Osteoblast (primary cell): ENCODE data around the gene ACOT7. TPM values are rescaled to one million over a fixed set of nuclear protein-coding genes. Genes with fewer than 3 reads are reported as not detected.

ENCODE experiments used
- DNase-seq: peaks from one replicate; pipeline ENCODE4 v3.0.0; 2011; ENCODE audit warnings: low spot score, mixed read lengths; ENCODE audit not compliant: insufficient read length; ENCODE audit errors: missing footprints
- H2AFZ ChIP-seq: 2 replicates; pipeline ENCODE4 v1.6.0; 2011; ENCODE audit warnings: mild to moderate bottlenecking, low read length
- H3K27ac ChIP-seq: 2 replicates; pipeline ENCODE4 v1.5.1; 2011; ENCODE audit warnings: mild to moderate bottlenecking, low read depth, low read length, moderate library complexity
- H3K27me3 ChIP-seq: 2 replicates; pipeline ENCODE4 v1.6.0; 2012; ENCODE audit warnings: mild to moderate bottlenecking, control low read depth, inconsistent platforms, low read length, moderate library complexity; ENCODE audit not compliant: insufficient read depth
- H3K36me3 ChIP-seq: 2 replicates; pipeline ENCODE4 v1.5.1; 2011; ENCODE audit warnings: mild to moderate bottlenecking, low read length, control low read depth, moderate library complexity; ENCODE audit not compliant: insufficient read depth
- H3K4me1 ChIP-seq: 2 replicates; pipeline ENCODE4 v1.5.1; 2011; ENCODE audit warnings: mild to moderate bottlenecking, low read length, control low read depth, moderate library complexity; ENCODE audit not compliant: insufficient read depth
- H3K4me2 ChIP-seq: 2 replicates; pipeline ENCODE4 v1.6.0; 2011; ENCODE audit warnings: mild to moderate bottlenecking, low read length; ENCODE audit not compliant: insufficient read depth
- H3K4me3 ChIP-seq: fragments of 200-600 bp; sonication (generic); 3 replicates; pipeline ENCODE4 v1.5.1; 2012; ENCODE audit warnings: mild to moderate bottlenecking, low read length, inconsistent platforms; ENCODE audit not compliant: insufficient read depth
- H3K79me2 ChIP-seq: 2 replicates; pipeline ENCODE4 v1.6.0; 2012; ENCODE audit warnings: mild to moderate bottlenecking, low read length, control low read depth, inconsistent platforms; ENCODE audit not compliant: insufficient read depth
- H3K9me3 ChIP-seq: 2 replicates; pipeline ENCODE4 v1.5.1; 2011; ENCODE audit warnings: low read depth, low read length, control low read depth
- H4K20me1 ChIP-seq: 2 replicates; pipeline ENCODE4 v1.6.0; 2012; ENCODE audit warnings: mild to moderate bottlenecking, low read length, control low read depth; ENCODE audit not compliant: insufficient read depth
- CTCF ChIP-seq: IDR thresholded peaks from 2 replicates; pipeline ENCODE4 v1.5.1; 2011; ENCODE audit warnings: mild to moderate bottlenecking, low read depth, low read length, moderate library complexity; ENCODE audit errors: extremely low read depth
- total RNA-seq: library from RNA; depleted of rRNA; stranded (reverse); fragments of >200 nt; gene quantifications from 2 replicates; pipeline ENCODE4 v1.2.3, GENCODE V29; 2012

Gene ACOT7
- total RNA-seq, 1 donor: 10.9 TPM

- Histone ChIP-seq H3K4me2 (no peak overlapping the region), H3K4me3 (no peak overlapping the region), H2AFZ (no peak overlapping the region), H3K27me3 (no peaks in the 10 kb centered on the region), H3K4me1 (no peaks in the 10 kb centered on the region), H3K36me3 (no peaks in the 10 kb centered on the region), H4K20me1 (no peaks in the 10 kb centered on the region), H3K27ac (no peak overlapping the region), H3K9me3 (no peaks in the 10 kb centered on the region), H3K79me2 (no peaks in the 10 kb centered on the region)
- TF ChIP-seq CTCF: no peak
- no peak for DNase-seq
Measured at GRCh38 chr1:6300342-6301048, 93.1 kb downstream of the ACOT7 start.

- Histone ChIP-seq H3K36me3 (no peaks in the 10 kb centered on the region), H4K20me1 (no peaks in the 10 kb centered on the region), H3K27me3 (no peaks in the 10 kb centered on the region), H3K27ac (no peak overlapping the region), H3K4me2 (no peak overlapping the region), H2AFZ (no peak overlapping the region), H3K79me2 (no peaks in the 10 kb centered on the region), H3K4me1 (no peaks in the 10 kb centered on the region), H3K9me3 (no peaks in the 10 kb centered on the region), H3K4me3 (no peak overlapping the region)
- no peak for TF ChIP-seq CTCF
- no peak for DNase-seq
Measured at GRCh38 chr1:6299557-6300165, 93.9 kb downstream of the ACOT7 start.

- no peaks in the 10 kb centered on the region for H3K9me3 ChIP-seq
- H2AFZ ChIP-seq: no peak overlapping the region
- no peak overlapping the region for H3K4me2 ChIP-seq
- peaks cover under 1% of the 10 kb centered on the region for H3K36me3 ChIP-seq
- no peak for DNase-seq
- H3K79me2 ChIP-seq: no peaks in the 10 kb centered on the region
- no peak overlapping the region for H3K27ac ChIP-seq
- no peaks in the 10 kb centered on the region for H3K4me1 ChIP-seq
- no peak for TF ChIP-seq CTCF
- no peaks in the 10 kb centered on the region for H4K20me1 ChIP-seq
- H3K4me3 ChIP-seq: no peak overlapping the region
- H3K27me3 ChIP-seq: no peaks in the 10 kb centered on the region
Measured at GRCh38 chr1:6298940-6299465, 94.6 kb downstream of the ACOT7 start.

GRCh38 chr1:6298530-6298929 is 95.0 kb downstream of the ACOT7 start:
- no peak overlapping the region for H3K27ac ChIP-seq
- no peak for TF ChIP-seq CTCF
- H3K4me3 ChIP-seq: no peak overlapping the region
- H4K20me1 ChIP-seq: no peaks in the 10 kb centered on the region
- no peaks in the 10 kb centered on the region for H3K9me3 ChIP-seq
- H2AFZ ChIP-seq: no peak overlapping the region
- H3K4me2 ChIP-seq: no peak overlapping the region
- H3K79me2 ChIP-seq: no peaks in the 10 kb centered on the region
- H3K27me3 ChIP-seq: no peaks in the 10 kb centered on the region
- no peak for DNase-seq
- H3K4me1 ChIP-seq: no peaks in the 10 kb centered on the region
- peaks cover 3% of the 10 kb centered on the region for H3K36me3 ChIP-seq
